ENCODE results near the gene MNX1.

MNX1 gene

GRCh38 chr7:157016024-157016351 is 5.5 kb upstream of the MNX1 start:
- Histone ChIP-seq H3K4me3 (replicated peaks; ENCODE audit: insufficient read depth, low read length) (no peak overlapping the region), H3K27ac (replicated peaks) (no peak overlapping the region), H3K27me3 (ENCODE audit: insufficient read depth, poor library complexity, severe bottlenecking) (peaks cover 95% of the 10 kb centered on the region)
- no peak for DNase-seq (ENCODE audit: low read depth in 1 of 2, low spot score in 1 of 2)
- TF ChIP-seq CTCF (IDR thresholded peaks at IDR 0.05; ENCODE audit: insufficient read depth, low read length): no peak
- TF ChIP-seq GABPA (IDR thresholded peaks at IDR 0.05; ENCODE audit: low read depth): no peak

GRCh38 chr7:157014635-157015555 is 4.4 kb upstream of the MNX1 start:
- no peak overlapping the region for H3K4me3 ChIP-seq (replicated peaks; ENCODE audit: insufficient read depth, low read length)
- TF ChIP-seq CTCF (IDR thresholded peaks at IDR 0.05; ENCODE audit: insufficient read depth, low read length): no peak
- no peak for TF ChIP-seq REST (IDR thresholded peaks at IDR 0.05; ENCODE audit: insufficient replicate concordance, low read depth)
- TF ChIP-seq GABPA (IDR thresholded peaks at IDR 0.05; ENCODE audit: low read depth): no peak
- TF ChIP-seq POLR2AphosphoS5 (IDR thresholded peaks at IDR 0.05; ENCODE audit: low read depth): no peak
- no peak for TF ChIP-seq SPI1 (IDR thresholded peaks at IDR 0.05; ENCODE audit: borderline replicate concordance, low read depth)
- H3K27me3 ChIP-seq (ENCODE audit: insufficient read depth, poor library complexity, severe bottlenecking): peaks cover 89% of the 10 kb centered on the region
- no peak overlapping the region for H3K27ac ChIP-seq (replicated peaks)
- no peak for DNase-seq (ENCODE audit: low read depth in 1 of 2, low spot score in 1 of 2)

- peaks cover 86% of the 10 kb centered on the region for H3K27me3 ChIP-seq (ENCODE audit: insufficient read depth, poor library complexity, severe bottlenecking)
- H3K27ac ChIP-seq (replicated peaks): no peak overlapping the region
- DNase-seq (ENCODE audit: low read depth in 1 of 2, low spot score in 1 of 2): no peak
- H3K4me3 ChIP-seq (replicated peaks; ENCODE audit: insufficient read depth, low read length): no peak overlapping the region
- no peak for TF ChIP-seq REST (IDR thresholded peaks at IDR 0.05; ENCODE audit: insufficient replicate concordance, low read depth)
- no peak for TF ChIP-seq SPI1 (IDR thresholded peaks at IDR 0.05; ENCODE audit: borderline replicate concordance, low read depth)
- TF ChIP-seq CTCF (IDR thresholded peaks at IDR 0.05; ENCODE audit: insufficient read depth, low read length): no peak
These were observed 3.4 kb upstream of the MNX1 start for GRCh38 chr7:157013602-157014549.
